Measurements from ENCODE around the gene PTPRK. TPM values are rescaled to one million over a fixed set of nuclear protein-coding genes. Genes with fewer than 3 reads are reported as not detected.

PTPRK gene
- total RNA-seq, 1 experiment from 2014 or later = 265 TPM

- intact Hi-C loops (cut with micrococcal nuclease; ENCODE audit: unreplicated experiment) = no loop called here
- Mint-ChIP-seq H3K4me1 (ENCODE audit: low read depth, unreplicated experiment) (peaks cover 24% of the 10 kb centered on the region), H3K36me3 (ENCODE audit: insufficient read depth, unreplicated experiment) (peaks cover 6% of the 10 kb centered on the region), H3K4me3 (ENCODE audit: low read depth, unreplicated experiment) (no peak overlapping the region), H3K27me3 (ENCODE audit: unreplicated experiment) (no peaks in the 10 kb centered on the region), H3K27ac (ENCODE audit: unreplicated experiment) (no peak overlapping the region), H3K9me3 (ENCODE audit: low read depth, unreplicated experiment) (no peaks in the 10 kb centered on the region)
- no TSS peak for BruUV-seq (replicated peaks)
- TF ChIP-seq CTCF (IDR thresholded peaks at IDR 0.05; ENCODE audit: unreplicated experiment) = no peak
- no peak for DNase-seq
- CTCF ChIA-PET = interaction anchor here (0.6 kb wide), 1 partner anchor 158 kb away, joined by 4 read pairs; no protein-coding TSS in a partner anchor
Measured at GRCh38 chr6:128107682-128108081, 412.7 kb downstream of the PTPRK start.

- CTCF ChIA-PET = no interaction called here
- no peak overlapping the region for H3K4me3 Mint-ChIP-seq (ENCODE audit: low read depth, unreplicated experiment)
- no peak overlapping the region for H3K27ac Mint-ChIP-seq (ENCODE audit: unreplicated experiment)
- H3K27me3 Mint-ChIP-seq (ENCODE audit: unreplicated experiment) = no peaks in the 10 kb centered on the region
- BruUV-seq (replicated peaks) = no TSS peak
- H3K4me1 Mint-ChIP-seq (ENCODE audit: low read depth, unreplicated experiment) = peaks cover 39% of the 10 kb centered on the region
- H3K36me3 Mint-ChIP-seq (ENCODE audit: insufficient read depth, unreplicated experiment) = peaks cover 16% of the 10 kb centered on the region
- H3K9me3 Mint-ChIP-seq (ENCODE audit: low read depth, unreplicated experiment) = no peaks in the 10 kb centered on the region
- intact Hi-C loops (cut with micrococcal nuclease; ENCODE audit: unreplicated experiment) = no loop called here
- TF ChIP-seq CTCF (IDR thresholded peaks at IDR 0.05; ENCODE audit: unreplicated experiment) = no peak
- DNase-seq = no peak
Measured at GRCh38 chr6:128099571-128100197, 420.7 kb downstream of the PTPRK start.

- Mint-ChIP-seq H3K27me3 (ENCODE audit: unreplicated experiment) (no peaks in the 10 kb centered on the region), H3K9me3 (ENCODE audit: low read depth, unreplicated experiment) (no peaks in the 10 kb centered on the region), H3K4me3 (ENCODE audit: low read depth, unreplicated experiment) (no peak overlapping the region), H3K4me1 (ENCODE audit: low read depth, unreplicated experiment) (peaks cover 36% of the 10 kb centered on the region), H3K36me3 (ENCODE audit: insufficient read depth, unreplicated experiment) (peaks cover 10% of the 10 kb centered on the region), H3K27ac (ENCODE audit: unreplicated experiment) (no peak overlapping the region)
- TF ChIP-seq CTCF (IDR thresholded peaks at IDR 0.05; ENCODE audit: unreplicated experiment) = no peak
- CTCF ChIA-PET = interaction anchor here (0.5 kb wide), 1 partner anchor 140 kb away, joined by 3 read pairs; no protein-coding TSS in a partner anchor
- DNase-seq = no peak
- BruUV-seq (replicated peaks) = no TSS peak
- intact Hi-C loops (cut with micrococcal nuclease; ENCODE audit: unreplicated experiment) = no loop called here
Measured at GRCh38 chr6:128098000-128098581, 422.3 kb downstream of the PTPRK start.

GRCh38 chr6:128097009-128097408 is 423.4 kb downstream of the PTPRK start:
- Mint-ChIP-seq H3K4me3 (ENCODE audit: low read depth, unreplicated experiment) (no peak overlapping the region), H3K27ac (ENCODE audit: unreplicated experiment) (no peak overlapping the region), H3K27me3 (ENCODE audit: unreplicated experiment) (no peaks in the 10 kb centered on the region), H3K36me3 (ENCODE audit: insufficient read depth, unreplicated experiment) (peaks cover 10% of the 10 kb centered on the region), H3K9me3 (ENCODE audit: low read depth, unreplicated experiment) (no peaks in the 10 kb centered on the region), H3K4me1 (ENCODE audit: low read depth, unreplicated experiment) (peaks cover 35% of the 10 kb centered on the region)
- intact Hi-C loops (cut with micrococcal nuclease; ENCODE audit: unreplicated experiment) = no loop called here
- no peak for TF ChIP-seq CTCF (IDR thresholded peaks at IDR 0.05; ENCODE audit: unreplicated experiment)
- BruUV-seq (replicated peaks) = no TSS peak
- CTCF ChIA-PET = no interaction called here
- DNase-seq = no peak
